ENCODE measurements around the gene MSI2. TPM values are rescaled to one million over a fixed set of nuclear protein-coding genes. Genes with fewer than 3 reads are reported as not detected.

MSI2 gene
- total RNA-seq, 1 donor from 2014 or later: 23.1 TPM

GRCh38 chr17:57424777-57425188 is 168.5 kb downstream of the MSI2 start:
- Mint-ChIP-seq H3K4me1 (ENCODE audit: low read depth) (peaks cover 31% of the 10 kb centered on the region), H3K9me3 (ENCODE audit: low read depth) (no peaks in the 10 kb centered on the region), H3K36me3 (ENCODE audit: low read depth) (peaks cover 2% of the 10 kb centered on the region), H3K27me3 (ENCODE audit: low read depth) (no peaks in the 10 kb centered on the region), H3K27ac (ENCODE audit: unreplicated experiment) (no peak overlapping the region), H3K4me3 (ENCODE audit: unreplicated experiment) (no peak overlapping the region)
- no peak for DNase-seq (ENCODE audit: low spot score)
- no peak for TF ChIP-seq CTCF (IDR thresholded peaks at IDR 0.05)

- DNase-seq (ENCODE audit: low spot score): no peak
- peaks cover 31% of the 10 kb centered on the region for H3K4me1 Mint-ChIP-seq (ENCODE audit: low read depth)
- no peak overlapping the region for H3K27ac Mint-ChIP-seq (ENCODE audit: unreplicated experiment)
- no peak for TF ChIP-seq CTCF (IDR thresholded peaks at IDR 0.05)
- no peaks in the 10 kb centered on the region for H3K9me3 Mint-ChIP-seq (ENCODE audit: low read depth)
- no peaks in the 10 kb centered on the region for H3K27me3 Mint-ChIP-seq (ENCODE audit: low read depth)
- peaks cover 2% of the 10 kb centered on the region for H3K36me3 Mint-ChIP-seq (ENCODE audit: low read depth)
- H3K4me3 Mint-ChIP-seq (ENCODE audit: unreplicated experiment): no peak overlapping the region
Measured at GRCh38 chr17:57425431-57425830, 169.1 kb downstream of the MSI2 start.

- no peak for DNase-seq (ENCODE audit: low spot score)
- H3K27ac Mint-ChIP-seq (ENCODE audit: unreplicated experiment): no peak overlapping the region
- H3K36me3 Mint-ChIP-seq (ENCODE audit: low read depth): no peaks in the 10 kb centered on the region
- H3K9me3 Mint-ChIP-seq (ENCODE audit: low read depth): no peaks in the 10 kb centered on the region
- peaks cover 31% of the 10 kb centered on the region for H3K4me1 Mint-ChIP-seq (ENCODE audit: low read depth)
- TF ChIP-seq CTCF (IDR thresholded peaks at IDR 0.05): no peak
- H3K4me3 Mint-ChIP-seq (ENCODE audit: unreplicated experiment): no peak overlapping the region
- H3K27me3 Mint-ChIP-seq (ENCODE audit: low read depth): no peaks in the 10 kb centered on the region
Measured at GRCh38 chr17:57425903-57426880, 169.9 kb downstream of the MSI2 start.

- no peak for DNase-seq (ENCODE audit: low spot score)
- Mint-ChIP-seq H3K4me1 (ENCODE audit: low read depth) (peaks cover 9% of the 10 kb centered on the region), H3K4me3 (ENCODE audit: unreplicated experiment) (no peak overlapping the region), H3K27me3 (ENCODE audit: low read depth) (no peaks in the 10 kb centered on the region), H3K27ac (ENCODE audit: unreplicated experiment) (no peak overlapping the region), H3K9me3 (ENCODE audit: low read depth) (no peaks in the 10 kb centered on the region), H3K36me3 (ENCODE audit: low read depth) (peaks cover 2% of the 10 kb centered on the region)
- no peak for TF ChIP-seq CTCF (IDR thresholded peaks at IDR 0.05)
Measured at GRCh38 chr17:57429966-57430365, 173.6 kb downstream of the MSI2 start.

- no peak for DNase-seq (ENCODE audit: low spot score)
- Mint-ChIP-seq H3K27ac (ENCODE audit: unreplicated experiment) (no peak overlapping the region), H3K36me3 (ENCODE audit: low read depth) (peaks cover 4% of the 10 kb centered on the region)
Measured at GRCh38 chr17:57431415-57431814, 175.1 kb downstream of the MSI2 start.

More at GRCh38 chr17:57431415-57431814, 175.1 kb downstream of the MSI2 start:
- no peak for TF ChIP-seq CTCF (IDR thresholded peaks at IDR 0.05)
- Mint-ChIP-seq H3K4me1 (ENCODE audit: low read depth) (peaks cover 5% of the 10 kb centered on the region), H3K9me3 (ENCODE audit: low read depth) (no peaks in the 10 kb centered on the region), H3K4me3 (ENCODE audit: unreplicated experiment) (no peak overlapping the region), H3K27me3 (ENCODE audit: low read depth) (no peaks in the 10 kb centered on the region)

Data from chondrocyte (in vitro differentiated cells).